Peyer's patch (tissue), 4 donors: ENCODE results near the gene CERS6. TPM values are rescaled to one million over a fixed set of nuclear protein-coding genes. Genes with fewer than 3 reads are reported as not detected.

Source experiments
- DNase-seq, 3 donors: peaks; one replicate each; pipeline ENCODE4 v3.0.0-alpha.2; 2017 to 2019
- H3K27ac ChIP-seq, 4 donors: fragments of 200-600 bp; sonication (generic); one replicate each; pipeline ENCODE4 v1.5.1; 2016 to 2019
- H3K27me3 ChIP-seq, 2 donors: fragments of 200-600 bp; sonication (generic); one replicate each; pipeline ENCODE4 v1.5.1; 2019
- H3K36me3 ChIP-seq, 3 donors: fragments of 200-600 bp; sonication (generic); one replicate each; pipeline ENCODE4 v1.5.1; 2016 to 2019
- H3K4me1 ChIP-seq, 4 donors: fragments of 200-600 bp; sonication (generic); one replicate each; pipeline ENCODE4 v1.5.1; 2016 to 2019
- H3K4me3 ChIP-seq, 4 donors: fragments of 200-600 bp; sonication (generic); 1 replicate in 3 of 4; 2 replicates in 1 of 4; pipeline ENCODE4 v1.5.1; 2016 to 2019; ENCODE audit warnings: mild to moderate bottlenecking in 1 of 4
- H3K9me3 ChIP-seq, 4 donors: fragments of 200-600 bp; sonication (generic); one replicate each; pipeline ENCODE4 v1.5.1; 2016 to 2019; ENCODE audit warnings: mild to moderate bottlenecking in 1 of 4
- CTCF ChIP-seq, 6 experiments: fragments of 450-650 bp in 4 of 6; fragments of 200-600 bp in 2 of 6; sonication (generic) in 1 of 6; IDR thresholded peaks; one replicate each; pipeline ENCODE4 v1.5.1; 2017 to 2019; ENCODE audit warnings: antibody characterized with exemption in 6 of 6, mild to moderate bottlenecking in 3 of 6, moderate library complexity in 1 of 6
- POLR2A ChIP-seq, 2 donors: fragments of 450-650 bp; IDR thresholded peaks; one replicate each; pipeline ENCODE4 v1.5.1; 2017; ENCODE audit warnings: antibody characterized with exemption in 2 of 2, mild to moderate bottlenecking in 2 of 2, moderate library complexity in 2 of 2
- total RNA-seq, 4 donors: library from RNA; depleted of rRNA; stranded (reverse); fragments of >200 nt; gene quantifications; one replicate each; pipeline ENCODE4 v1.1.0, GENCODE V29; 2016

CERS6 gene
- total RNA-seq, 4 donors from 2014 or later: 28.1 to 110 (median 96.7) TPM

GRCh38 chr2:168538133-168538532 is 82.1 kb downstream of the CERS6 start:
- Histone ChIP-seq H3K27me3 (no peaks in the 10 kb centered on the region), H3K4me3 (no peak overlapping the region), H3K27ac (no peak overlapping the region), H3K9me3 (peaks cover 0 to 7% (median 0%) of the 10 kb centered on the region in 4 donors), H3K4me1 (no peaks in the 10 kb centered on the region), H3K36me3 (no peaks in the 10 kb centered on the region)
- no peak for DNase-seq
- TF ChIP-seq CTCF (IDR thresholded peaks at IDR 0.05) (no peak), POLR2A (IDR thresholded peaks at IDR 0.05) (no peak)

DNA sequence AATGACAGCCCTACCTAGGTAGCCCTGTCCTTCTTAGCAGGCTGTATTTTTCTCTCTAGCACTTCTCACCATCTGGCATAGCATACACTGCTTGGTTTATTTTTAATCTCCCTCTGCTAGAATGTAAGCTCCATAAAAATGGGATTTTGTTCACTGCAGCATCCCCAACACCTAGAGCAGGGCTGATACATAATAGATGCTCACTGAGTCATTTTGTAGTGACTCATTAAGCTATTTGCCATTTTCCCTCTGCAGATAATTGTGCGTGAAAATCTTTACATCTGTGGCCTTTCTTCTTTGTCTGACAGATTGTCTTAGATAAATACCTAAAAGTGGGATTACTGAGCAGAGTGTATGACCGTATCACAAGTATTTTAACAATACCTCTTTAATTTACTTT is 82.5 kb downstream of the CERS6 start:
- TF ChIP-seq CTCF (IDR thresholded peaks at IDR 0.05) (no peak), POLR2A (IDR thresholded peaks at IDR 0.05) (no peak)

GRCh38 chr2:168539945-168540344 is 83.9 kb downstream of the CERS6 start:
- no peak for TF ChIP-seq POLR2A (IDR thresholded peaks at IDR 0.05)
- TF ChIP-seq CTCF (IDR thresholded peaks at IDR 0.05): no peak
- Histone ChIP-seq H3K27me3 (no peaks in the 10 kb centered on the region), H3K4me3 (no peak overlapping the region), H3K27ac (no peak overlapping the region), H3K9me3 (peaks cover 0 to 7% (median 0%) of the 10 kb centered on the region in 4 donors), H3K36me3 (no peaks in the 10 kb centered on the region), H3K4me1 (no peaks in the 10 kb centered on the region)
- no peak for DNase-seq

More for the DNA sequence above, 82.5 kb downstream of the CERS6 start:
- Histone ChIP-seq H3K9me3 (peaks cover 0 to 7% (median 0%) of the 10 kb centered on the region in 4 donors), H3K4me1 (no peaks in the 10 kb centered on the region), H3K36me3 (no peaks in the 10 kb centered on the region), H3K4me3 (no peak overlapping the region), H3K27ac (no peak overlapping the region), H3K27me3 (no peaks in the 10 kb centered on the region)
- DNase-seq: no peak

GRCh38 chr2:168541858-168542257 is 85.8 kb downstream of the CERS6 start:
- no peak for DNase-seq
- no peaks in the 10 kb centered on the region for H3K36me3 ChIP-seq
- no peaks in the 10 kb centered on the region for H3K4me1 ChIP-seq
- peaks cover 0 to 7% (median 0%) of the 10 kb centered on the region in 4 donors for H3K9me3 ChIP-seq
- H3K27me3 ChIP-seq: no peaks in the 10 kb centered on the region
- H3K4me3 ChIP-seq: no peak overlapping the region
- TF ChIP-seq POLR2A (IDR thresholded peaks at IDR 0.05) (no peak), CTCF (IDR thresholded peaks at IDR 0.05) (no peak)
- no peak overlapping the region for H3K27ac ChIP-seq

DNA sequence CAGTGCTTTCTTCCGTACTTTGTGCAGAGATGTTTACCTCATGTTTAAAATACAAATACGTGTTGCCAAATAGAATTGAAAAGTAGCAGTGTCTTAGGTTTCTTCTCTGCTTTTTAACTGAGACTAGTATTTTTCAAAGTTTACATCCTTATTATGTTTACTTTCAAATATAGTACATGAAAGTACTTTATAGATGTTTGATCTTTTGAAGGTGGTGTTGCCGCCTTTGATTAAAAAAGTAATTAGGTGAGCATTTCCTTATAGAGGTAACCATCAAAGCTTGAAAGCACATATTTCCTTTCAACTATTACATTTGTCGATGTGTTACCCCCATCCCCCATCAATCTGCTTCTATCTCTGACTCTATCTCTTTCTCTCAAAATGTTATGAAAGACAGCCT is 87.0 kb downstream of the CERS6 start:
- no peaks in the 10 kb centered on the region for H3K4me1 ChIP-seq
- H3K27ac ChIP-seq: peak overlapping the region in 2 of 4 donors; percentile 14 to 41
- no peak overlapping the region for H3K4me3 ChIP-seq
- peaks cover 0 to 7% (median 0%) of the 10 kb centered on the region in 4 donors for H3K9me3 ChIP-seq
- no peaks in the 10 kb centered on the region for H3K27me3 ChIP-seq
- H3K36me3 ChIP-seq: no peaks in the 10 kb centered on the region
- DNase-seq: no peak
- no peak for TF ChIP-seq CTCF (IDR thresholded peaks at IDR 0.05)
- TF ChIP-seq POLR2A (IDR thresholded peaks at IDR 0.05): no peak

GRCh38 chr2:168543935-168544334 is 87.9 kb downstream of the CERS6 start:
- Histone ChIP-seq H3K27me3 (no peaks in the 10 kb centered on the region), H3K27ac (no peak overlapping the region), H3K4me1 (no peaks in the 10 kb centered on the region), H3K36me3 (no peaks in the 10 kb centered on the region), H3K9me3 (peaks cover 0 to 7% (median 0%) of the 10 kb centered on the region in 4 donors), H3K4me3 (no peak overlapping the region)
- DNase-seq: no peak
- no peak for TF ChIP-seq CTCF (IDR thresholded peaks at IDR 0.05)
